H9 (cell line): ENCODE results near the gene CNDP1. TPM values are rescaled to one million over a fixed set of nuclear protein-coding genes. Genes with fewer than 3 reads are reported as not detected.

Source experiments
- DNase-seq: peaks from one replicate; pipeline ENCODE4 v3.0.0-alpha.2; 2017
- H2AFZ ChIP-seq: one replicate; pipeline ENCODE4 v1.6.1; 2013; ENCODE audit warnings: mild to moderate bottlenecking, low read length, control low read depth, moderate library complexity
- H2AK5ac ChIP-seq: 2 replicates; pipeline ENCODE4 v1.6.1; 2013; ENCODE audit warnings: low read length, control low read depth, mixed read lengths; ENCODE audit not compliant: insufficient read length
- H2BK120ac ChIP-seq: one replicate; pipeline ENCODE4 v1.6.1; 2013; ENCODE audit warnings: low read depth, mild to moderate bottlenecking, low read length, control low read depth, inconsistent platforms; ENCODE audit not compliant: poor library complexity, severe bottlenecking
- H2BK12ac ChIP-seq: 2 replicates; pipeline ENCODE4 v1.6.1; 2013; ENCODE audit warnings: low read length, control low read depth, mixed read lengths, low read depth; ENCODE audit not compliant: insufficient read length
- H2BK15ac ChIP-seq: 2 replicates; pipeline ENCODE4 v1.6.1; 2013; ENCODE audit warnings: low read depth, low read length, control low read depth
- H2BK20ac ChIP-seq: one replicate; pipeline ENCODE4 v1.6.1; 2013; ENCODE audit warnings: low read depth, mild to moderate bottlenecking, low read length, control low read depth, inconsistent platforms; ENCODE audit not compliant: poor library complexity, severe bottlenecking
- H2BK5ac ChIP-seq: 2 replicates; pipeline ENCODE4 v1.6.1; 2013; ENCODE audit warnings: low read length, control low read depth, mixed read lengths; ENCODE audit not compliant: insufficient read length
- H3K14ac ChIP-seq: 2 replicates; pipeline ENCODE4 v1.6.1; 2013; ENCODE audit warnings: low read length, control low read depth; ENCODE audit not compliant: insufficient read depth
- H3K18ac ChIP-seq: 2 replicates; pipeline ENCODE4 v1.6.1; 2013; ENCODE audit warnings: low read depth, mild to moderate bottlenecking, mixed read lengths, low read length, control low read depth; ENCODE audit not compliant: insufficient read length
- H3K23ac ChIP-seq: 2 replicates; pipeline ENCODE4 v1.6.1; 2013; ENCODE audit warnings: low read length, control low read depth, mixed read lengths, low read depth; ENCODE audit not compliant: insufficient read length
- H3K23me2 ChIP-seq: 2 replicates; pipeline ENCODE4 v1.6.1; 2013; ENCODE audit warnings: low read depth, mild to moderate bottlenecking, mixed read lengths, low read length, control low read depth; ENCODE audit not compliant: insufficient read length, poor library complexity, severe bottlenecking
- H3K27ac ChIP-seq: 2 replicates; pipeline ENCODE4 v1.5.1; 2013; ENCODE audit warnings: low read length, control low read depth, mixed read lengths, low read depth; ENCODE audit not compliant: insufficient read length
- H3K27me3 ChIP-seq: 2 replicates; pipeline ENCODE4 v1.6.1; 2013; ENCODE audit warnings: low read length, control low read depth, inconsistent platforms; ENCODE audit not compliant: insufficient read depth
- H3K4ac ChIP-seq: 2 replicates; pipeline ENCODE4 v1.6.1; 2013; ENCODE audit warnings: low read depth, mild to moderate bottlenecking, control low read depth, inconsistent platforms, low read length, moderate library complexity
- H3K4me1 ChIP-seq: 2 replicates; pipeline ENCODE4 v1.6.1; 2013; ENCODE audit warnings: low read length, control low read depth, inconsistent platforms; ENCODE audit not compliant: insufficient read depth
- H3K4me2 ChIP-seq: 2 replicates; pipeline ENCODE4 v1.6.1; 2013; ENCODE audit warnings: low read length, control low read depth, mixed read lengths; ENCODE audit not compliant: insufficient read length, insufficient read depth
- H3K56ac ChIP-seq: 2 replicates; pipeline ENCODE4 v1.6.1; 2013; ENCODE audit warnings: low read depth, mild to moderate bottlenecking, mixed read lengths, low read length, control low read depth; ENCODE audit not compliant: insufficient read length
- H3K79me1 ChIP-seq: 2 replicates; pipeline ENCODE4 v1.6.1; 2013; ENCODE audit warnings: low read depth, mild to moderate bottlenecking, moderate library complexity, low read length, control low read depth, inconsistent platforms; ENCODE audit not compliant: insufficient read depth, poor library complexity, severe bottlenecking
- H3K79me2 ChIP-seq: 2 replicates; pipeline ENCODE4 v1.6.1; 2013; ENCODE audit warnings: low read length, control low read depth, inconsistent platforms; ENCODE audit not compliant: insufficient read depth
- H3K9ac ChIP-seq: 2 replicates; pipeline ENCODE4 v1.6.1; 2013; ENCODE audit warnings: low read length, control low read depth, mixed read lengths; ENCODE audit not compliant: insufficient read length; ENCODE audit errors: extremely low read depth
- H3K9me3 ChIP-seq: one replicate; pipeline ENCODE4 v1.6.1; 2013; ENCODE audit warnings: low read depth, low read length, inconsistent platforms; ENCODE audit not compliant: control insufficient read depth
- H3T11ph ChIP-seq: one replicate; pipeline ENCODE4 v1.6.1; 2013; ENCODE audit warnings: mild to moderate bottlenecking, low read length, control low read depth, inconsistent platforms
- H4K20me1 ChIP-seq: one replicate; pipeline ENCODE4 v1.6.1; 2013; ENCODE audit not compliant: control insufficient read depth, insufficient read length, insufficient read depth
- H4K5ac ChIP-seq: 2 replicates; pipeline ENCODE4 v1.6.1; 2013; ENCODE audit warnings: low read depth, mild to moderate bottlenecking, mixed read lengths, low read length, control low read depth; ENCODE audit not compliant: insufficient read length
- H4K8ac ChIP-seq: replicated peaks from 2 replicates; pipeline ENCODE4 v1.6.1; 2013; ENCODE audit warnings: low read length, control low read depth, mixed read lengths, low read depth; ENCODE audit not compliant: insufficient read length
- H4K91ac ChIP-seq: 2 replicates; pipeline ENCODE4 v1.6.1; 2013; ENCODE audit warnings: low read depth, mild to moderate bottlenecking, moderate library complexity, mixed read lengths, low read length, control low read depth; ENCODE audit not compliant: insufficient read length
- H3K27ac Mint-ChIP-seq, 3 experiments: 2 replicates in 2 of 3; 3 replicates in 1 of 3; pipeline ENCODE4 v1.8.0; 2020 to 2021; ENCODE audit warnings: mixed read lengths in 3 of 3, mild to moderate bottlenecking in 1 of 3, moderate library complexity in 1 of 3
- H3K27me3 Mint-ChIP-seq: 2 replicates; pipeline ENCODE4 v1.8.0; 2021; ENCODE audit warnings: low read depth, mild to moderate bottlenecking, moderate library complexity, mixed read lengths
- H3K36me3 Mint-ChIP-seq, 3 experiments: 2 replicates in 2 of 3; 3 replicates in 1 of 3; pipeline ENCODE4 v1.8.0; 2020 to 2021; ENCODE audit warnings: low read depth in 3 of 3, mixed read lengths in 3 of 3; ENCODE audit not compliant: insufficient read depth in 1 of 3
- H3K4me1 Mint-ChIP-seq, 2 experiments: 2 replicates each; pipeline ENCODE4 v1.8.0; 2020; ENCODE audit warnings: mixed read lengths in 2 of 2
- H3K4me3 Mint-ChIP-seq, 2 experiments: 2 replicates in 1 of 2; 3 replicates in 1 of 2; pipeline ENCODE4 v1.8.0; 2020 to 2021; ENCODE audit warnings: mild to moderate bottlenecking in 2 of 2, mixed read lengths in 2 of 2, moderate library complexity in 1 of 2
- H3K9me3 Mint-ChIP-seq, 2 experiments: 2 replicates in 1 of 2; 3 replicates in 1 of 2; pipeline ENCODE4 v1.8.0; 2020; ENCODE audit warnings: mild to moderate bottlenecking in 2 of 2, mixed read lengths in 2 of 2, moderate library complexity in 1 of 2
- WGBS: extraction: QIAGEN DNeasy Blood & Tissue Kit; methylation state at CpG from one replicate; pipeline ENCODE4 v1.1.7; 2013; ENCODE audit warnings: missing lambda C conversion rate, low lambda C conversion rate, mixed read lengths; ENCODE audit not compliant: insufficient read length; ENCODE audit errors: extremely low coverage; 5-methylcytosine and 5-hydroxymethylcytosine counted together
- total RNA-seq: library from RNA; stranded (reverse); gene quantifications from 2 replicates; pipeline ENCODE4 v1.2.1, GENCODE V29; 2021
- TF ChIP-seq, protein P1 (sequence below): fragments of 200-600 bp; sonication (generic); conservative IDR thresholded peaks from 3 replicates; pipeline ENCODE4 v1.8.0; 2021; ENCODE audit warnings: antibody characterized with exemption, mild to moderate bottlenecking

The CNDP1 gene
- total RNA-seq, 1 experiment from 2014 or later, result not detected

DNA sequence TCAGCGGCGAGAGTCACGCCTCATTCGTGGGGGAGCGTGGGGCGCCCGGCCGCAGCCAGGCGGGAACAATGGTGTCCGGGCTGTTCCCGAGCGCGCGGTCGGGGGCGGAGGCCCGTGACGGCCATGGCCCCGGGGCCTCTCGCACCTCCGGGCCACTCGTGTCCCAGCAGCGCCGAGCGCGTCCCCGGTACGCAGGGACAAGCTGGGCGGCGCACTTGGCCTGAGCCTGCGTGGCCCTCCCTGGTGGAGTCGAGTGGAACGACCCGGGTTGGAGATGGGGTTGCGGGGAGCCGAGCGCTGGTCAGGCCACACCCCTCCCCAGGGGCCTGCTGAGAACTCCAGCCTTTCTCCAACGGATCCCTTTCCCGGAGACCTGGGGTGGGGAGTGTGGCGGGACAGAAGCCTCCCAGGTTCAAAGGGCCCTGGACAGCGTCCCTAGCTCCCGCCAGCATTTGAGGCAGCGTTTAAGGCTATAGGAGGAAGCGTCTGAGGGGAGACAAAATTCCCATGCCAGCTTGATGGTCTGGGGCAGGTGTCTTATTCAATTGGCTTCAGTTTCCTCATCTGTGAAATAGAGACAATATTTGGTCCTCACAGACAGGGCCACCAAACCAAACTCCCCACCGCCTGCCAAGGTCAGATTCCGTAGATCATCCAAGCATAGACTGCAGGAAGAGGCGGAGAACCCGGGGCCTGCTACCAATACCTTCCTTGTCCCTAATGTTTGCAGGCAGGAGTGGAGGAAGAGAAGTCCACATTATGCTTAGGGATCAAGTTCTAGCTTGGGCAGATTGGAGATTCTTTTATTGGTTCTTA is 37.6 kb upstream of the CNDP1 start:
- Histone ChIP-seq H3K27me3 (no peaks in the 10 kb centered on the region), H3T11ph (no peak overlapping the region), H2BK20ac (no peak overlapping the region), H3K23ac (no peak overlapping the region), H4K20me1 (no peaks in the 10 kb centered on the region), H3K4me2 (peak overlapping the region; percentile 91), H3K9me3 (no peaks in the 10 kb centered on the region), H2BK15ac (no peak overlapping the region), H4K91ac (no peak overlapping the region), H3K14ac (peak overlapping the region; percentile 60), H3K4ac (no peak overlapping the region), H2BK12ac (no peak overlapping the region), H3K23me2 (peaks cover 7% of the 10 kb centered on the region), H3K18ac (peak overlapping the region; percentile 15), H3K56ac (no peak overlapping the region), H4K8ac (no peak overlapping the region), H3K79me2 (peaks cover 9% of the 10 kb centered on the region; the same call in 1 of the 2 replicates), H2AFZ (no peak overlapping the region), H4K5ac (no peak overlapping the region), H2BK5ac (no peak overlapping the region), H2BK120ac (no peak overlapping the region), H2AK5ac (no peak overlapping the region), H3K9ac (peak overlapping the region; percentile 35), H3K79me1 (peaks cover 4% of the 10 kb centered on the region), H3K4me1 (peaks cover 3% of the 10 kb centered on the region; the same call in 1 of the 2 replicates), H3K27ac (no peak overlapping the region)
- H3K4me1 Mint-ChIP-seq, result peaks cover 23 to 26% of the 10 kb centered on the region in 2 experiments
- TF ChIP-seq, protein P1, sequence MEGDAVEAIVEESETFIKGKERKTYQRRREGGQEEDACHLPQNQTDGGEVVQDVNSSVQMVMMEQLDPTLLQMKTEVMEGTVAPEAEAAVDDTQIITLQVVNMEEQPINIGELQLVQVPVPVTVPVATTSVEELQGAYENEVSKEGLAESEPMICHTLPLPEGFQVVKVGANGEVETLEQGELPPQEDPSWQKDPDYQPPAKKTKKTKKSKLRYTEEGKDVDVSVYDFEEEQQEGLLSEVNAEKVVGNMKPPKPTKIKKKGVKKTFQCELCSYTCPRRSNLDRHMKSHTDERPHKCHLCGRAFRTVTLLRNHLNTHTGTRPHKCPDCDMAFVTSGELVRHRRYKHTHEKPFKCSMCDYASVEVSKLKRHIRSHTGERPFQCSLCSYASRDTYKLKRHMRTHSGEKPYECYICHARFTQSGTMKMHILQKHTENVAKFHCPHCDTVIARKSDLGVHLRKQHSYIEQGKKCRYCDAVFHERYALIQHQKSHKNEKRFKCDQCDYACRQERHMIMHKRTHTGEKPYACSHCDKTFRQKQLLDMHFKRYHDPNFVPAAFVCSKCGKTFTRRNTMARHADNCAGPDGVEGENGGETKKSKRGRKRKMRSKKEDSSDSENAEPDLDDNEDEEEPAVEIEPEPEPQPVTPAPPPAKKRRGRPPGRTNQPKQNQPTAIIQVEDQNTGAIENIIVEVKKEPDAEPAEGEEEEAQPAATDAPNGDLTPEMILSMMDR, result peak; percentile 31; the same call in 1 of the 3 replicates
- H3K36me3 Mint-ChIP-seq, result peaks cover 21 to 30% (median 30%) of the 10 kb centered on the region in 3 experiments
- H3K9me3 Mint-ChIP-seq, result peaks cover 2 to 3% of the 10 kb centered on the region in 2 experiments; a peak in 3 of 5 replicates
- peak; percentile 58 for DNase-seq
- 0 out of 2 replicates have a peak, but pooled peaks cover 1% of the 10 kb centered on the region for H3K27me3 Mint-ChIP-seq
- H3K4me3 Mint-ChIP-seq, result peak overlapping the region; percentile 92 to 94
- no CpG with 5 or more reads among the region's 48 CpGs for WGBS
- peak overlapping the region; percentile 70 to 93 (median 72); a peak in 4 of 7 replicates for H3K27ac Mint-ChIP-seq
